Stimulated activated CD8-positive, alpha-beta memory T cell treated with anti-CD3 and anti-CD28 coated beads, Interleukin-4, amount 100 ng/mL, for 1 hour (primary cell): Measurements from ENCODE around the gene PAK2.
"Not testable (repeated sequence)": the region's sequence is repeated elsewhere in the genome, so short reads cannot be mapped to it uniquely, and the experiment has no call there.

Experiments used
- DNase-seq, 2 donors: peaks; one replicate each; pipeline ENCODE4 v3.0.0-alpha.2; 2020; ENCODE audit warnings: low read depth in 2 of 2, low spot score in 1 of 2

The PAK2 gene

GRCh38 chr3:196736670-196737374 is 2.8 kb upstream of the PAK2 start:
- DNase-seq: no peak

GRCh38 chr3:196737655-196738054 is 2.0 kb upstream of the PAK2 start:
- DNase-seq: no peak

GRCh38 chr3:196740481-196741248 is 1.0 kb downstream of the PAK2 start:
- no peak for DNase-seq

- no peak for DNase-seq
Observed at GRCh38 chr3:196741249-196741889, 1.7 kb downstream of the PAK2 start.

- DNase-seq: not testable (repeated sequence)
Observed at GRCh38 chr3:196743569-196743968, 3.9 kb downstream of the PAK2 start.

GRCh38 chr3:196749125-196749524 is 9.5 kb downstream of the PAK2 start:
- no peak for DNase-seq

- no peak for DNase-seq
Observed at GRCh38 chr3:196753201-196753600, 13.5 kb downstream of the PAK2 start.

- no peak for DNase-seq
Observed at GRCh38 chr3:196754091-196754981, 14.7 kb downstream of the PAK2 start.

- DNase-seq: no peak
Observed at GRCh38 chr3:196756732-196757131, 17.1 kb downstream of the PAK2 start.

GRCh38 chr3:196757876-196758739 is 18.5 kb downstream of the PAK2 start:
- DNase-seq: no peak

- DNase-seq: no peak
Observed at GRCh38 chr3:196763179-196763578, 23.5 kb downstream of the PAK2 start.

GRCh38 chr3:196765454-196765853 is 25.8 kb downstream of the PAK2 start:
- DNase-seq: no peak

- DNase-seq: no peak
Observed at GRCh38 chr3:196771067-196771466, 31.4 kb downstream of the PAK2 start.

GRCh38 chr3:196772102-196772501 is 32.4 kb downstream of the PAK2 start:
- DNase-seq: no peak

- no peak for DNase-seq
Observed at GRCh38 chr3:196772897-196773296, 33.2 kb downstream of the PAK2 start.

- no peak for DNase-seq
Observed at GRCh38 chr3:196774191-196774820, 34.6 kb downstream of the PAK2 start.

GRCh38 chr3:196774848-196775422 is 35.3 kb downstream of the PAK2 start:
- DNase-seq: no peak

GRCh38 chr3:196775938-196776337 is 36.3 kb downstream of the PAK2 start:
- DNase-seq: no peak

GRCh38 chr3:196777836-196778235 is 38.2 kb downstream of the PAK2 start:
- DNase-seq: no peak
